Spleen (tissue), 11 donors: ENCODE results near the gene ZNF609. TPM values are rescaled to one million over a fixed set of nuclear protein-coding genes. Genes with fewer than 3 reads are reported as not detected.

Source experiments
- DNase-seq: peaks from one replicate; pipeline ENCODE4 v3.0.0-alpha.2; 2020
- H3K27ac ChIP-seq, 8 donors: fragments of 200-600 bp; sonication (generic) in 7 of 8; 1 replicate in 4 of 8; 2 replicates in 4 of 8; pipeline versions ENCODE4 v1.5.0 to v1.8.0; 2016 to 2021; ENCODE audit warnings: inconsistent platforms in 4 of 8, mild to moderate bottlenecking in 4 of 8, moderate library complexity in 1 of 8
- H3K27me3 ChIP-seq, 7 donors: fragments of 200-600 bp; sonication (generic) in 6 of 7; replicated peaks in 1 of 7; 1 replicate in 4 of 7; 2 replicates in 3 of 7; pipeline versions ENCODE4 v1.5.0 to v1.8.0; 2016 to 2021; ENCODE audit warnings: inconsistent platforms in 3 of 7, mild to moderate bottlenecking in 1 of 7
- H3K36me3 ChIP-seq, 6 donors: fragments of 200-600 bp; sonication (generic) in 5 of 6; 1 replicate in 4 of 6; 2 replicates in 2 of 6; pipeline versions ENCODE4 v1.5.0 to v1.8.0; 2016 to 2021; ENCODE audit warnings: inconsistent platforms in 2 of 6
- H3K4me1 ChIP-seq, 6 donors: fragments of 200-600 bp; sonication (generic) in 5 of 6; 1 replicate in 3 of 6; 2 replicates in 3 of 6; pipeline versions ENCODE4 v1.5.0 to v1.8.0; 2016 to 2021; ENCODE audit warnings: inconsistent platforms in 3 of 6
- H3K4me3 ChIP-seq, 8 donors: fragments of 200-600 bp; sonication (generic) in 7 of 8; 1 replicate in 4 of 8; 2 replicates in 4 of 8; pipeline versions ENCODE4 v1.5.0 to v1.8.0; 2016 to 2021; ENCODE audit warnings: inconsistent platforms in 4 of 8, mild to moderate bottlenecking in 4 of 8, moderate library complexity in 2 of 8
- H3K9me3 ChIP-seq, 8 donors: fragments of 200-600 bp; sonication (generic) in 7 of 8; 1 replicate in 4 of 8; 2 replicates in 4 of 8; pipeline versions ENCODE4 v1.5.0 to v1.8.0; 2016 to 2021; ENCODE audit warnings: inconsistent platforms in 4 of 8
- CTCF ChIP-seq, 11 experiments: fragments of 200-600 bp in 7 of 11; fragments of 450-650 bp in 4 of 11; sonication (generic) in 4 of 11; IDR thresholded peaks in 8 of 11; conservative IDR thresholded peaks in 3 of 11; 1 replicate in 7 of 11; 2 replicates in 4 of 11; pipeline versions ENCODE4 v1.4.0 to v1.8.0; 2016 to 2021; ENCODE audit warnings: antibody characterized with exemption in 11 of 11, inconsistent platforms in 4 of 11, mild to moderate bottlenecking in 1 of 11
- POLR2A ChIP-seq, 3 donors: fragments of 450-650 bp; IDR thresholded peaks; one replicate each; pipeline ENCODE4 v1.5.1; 2017; ENCODE audit warnings: antibody characterized with exemption in 3 of 3, mild to moderate bottlenecking in 1 of 3
- POLR2AphosphoS5 ChIP-seq, 3 donors: sonication (generic); formaldehyde crosslinking; IDR thresholded peaks; one replicate each; pipeline ENCODE4 v1.5.1; 2017; ENCODE audit warnings: antibody characterized with exemption in 3 of 3
- WGBS, 5 donors: extraction: QIAGEN DNeasy Blood & Tissue Kit in 3 of 5; methylation state at CpG; one replicate each; pipeline versions ENCODE4 v1.1.5 to v1.1.7; 2013 to 2018; 5-methylcytosine and 5-hydroxymethylcytosine counted together
- intact Hi-C: fragments of 100-400 bp; cut with DNase I; formaldehyde crosslinking; loops from one replicate; pipeline ENCODE4 v1.15.0; 2023; ENCODE audit warnings: low total_unique reads
- polyA plus RNA-seq, 3 donors: library from polyadenylated mRNA; stranded (reverse); fragments of 200-250 nt; gene quantifications; one replicate each; pipeline ENCODE4 v1.2.1, GENCODE V29; 2013
- total RNA-seq, 7 donors: library from RNA; depleted of rRNA in 3 of 7; stranded (reverse); fragments of >200 nt in 3 of 7; fragmentation: NEBNext Ultra II Directional in 4 of 7; extraction: Animal tissue kit (Norgen Biotek cat#: 25700) in 4 of 7; gene quantifications; one replicate each; pipeline versions ENCODE4 v1.1.0 to v1.2.1, GENCODE V29; 2016 to 2021
- donor health status: healthy with polysubstance abuse.
- donor health status: DM: no; HTN: no; CAD: no; lungs with moderate emphysema.
- donor health status: DM: no; HTN: no; CAD: no.
- donor health status: Bipolar disorder and iron deficiency.
- donor health status: healthy.
- donor health status: DM: no; HTN: no; CAD: no.
- donor health status: DM: yes; HTN: yes; CAD: no.

Gene ZNF609
- total and polyA plus RNA-seq, 10 donors: 2.4 to 55.7 (median 38.8) TPM

DNA sequence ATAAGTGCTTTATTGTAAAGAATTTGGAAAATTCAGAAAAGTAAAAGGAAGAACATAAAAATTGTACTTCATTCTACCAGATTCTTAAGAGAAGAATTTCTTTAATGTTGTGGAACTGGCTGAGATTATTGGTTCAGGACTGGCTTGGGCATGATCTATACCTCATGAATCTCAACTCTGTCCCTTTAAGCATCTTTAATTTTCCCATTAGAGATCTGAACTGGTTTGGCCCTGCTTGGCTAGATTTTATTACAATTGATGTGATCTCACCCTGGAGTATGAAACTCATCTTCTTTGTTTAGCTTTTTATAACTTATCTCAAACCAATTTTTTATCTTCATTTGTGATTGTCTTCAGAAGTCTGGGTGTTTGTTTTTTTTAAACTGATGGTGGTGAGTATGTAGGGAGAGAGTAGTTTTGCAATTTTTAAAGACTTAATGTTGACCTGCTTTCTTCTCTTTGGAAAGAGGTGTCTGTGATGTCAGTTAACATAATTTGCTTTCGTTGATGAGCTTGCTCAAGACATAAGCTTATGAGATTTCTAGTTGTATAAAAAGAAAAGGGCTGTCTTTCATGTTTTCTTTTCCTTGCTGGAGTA lies 61.9 kb downstream of the ZNF609 start:
- WGBS, 5 donors: 44 to 75% (median 60%) methylated on average over 1 of the region's 1 CpG
- Histone ChIP-seq H3K36me3 (peaks cover 0 to 5% (median 0%) of the 10 kb centered on the region in 6 donors), H3K9me3 (no peaks in the 10 kb centered on the region), H3K4me1 (peaks cover 0 to 49% (median 16%) of the 10 kb centered on the region in 6 donors), H3K27me3 (no peaks in the 10 kb centered on the region), H3K27ac (peak overlapping the region in 3 of 8 donors; percentile 39 to 49 (median 48)), H3K4me3 (no peak overlapping the region)
- TF ChIP-seq CTCF (IDR thresholded peaks at IDR 0.05 in 8 of 11, conservative IDR thresholded peaks at IDR 0.05 in 3 of 11): no peak
- no peak for TF ChIP-seq POLR2AphosphoS5 (IDR thresholded peaks at IDR 0.05)
- no peak for TF ChIP-seq POLR2A (IDR thresholded peaks at IDR 0.05)
- intact Hi-C loops: no loop called here
- no peak for DNase-seq

GRCh38 chr15:64523240-64523639 lies 62.9 kb downstream of the ZNF609 start:
- WGBS, 5 donors: 96 to 99% (median 97%) methylated on average over 5 of the region's 5 CpGs
- DNase-seq: no peak
- intact Hi-C loops: no loop called here
- H3K9me3 ChIP-seq: no peaks in the 10 kb centered on the region
- no peak for TF ChIP-seq CTCF (IDR thresholded peaks at IDR 0.05 in 8 of 11, conservative IDR thresholded peaks at IDR 0.05 in 3 of 11)
- TF ChIP-seq POLR2AphosphoS5 (IDR thresholded peaks at IDR 0.05): no peak
- no peak for TF ChIP-seq POLR2A (IDR thresholded peaks at IDR 0.05)
- peaks cover 0 to 57% (median 18%) of the 10 kb centered on the region in 6 donors for H3K4me1 ChIP-seq
- H3K27me3 ChIP-seq: no peaks in the 10 kb centered on the region
- no peak overlapping the region for H3K4me3 ChIP-seq
- H3K36me3 ChIP-seq: peaks cover 0 to 5% (median 0%) of the 10 kb centered on the region in 6 donors
- no peak overlapping the region for H3K27ac ChIP-seq

GRCh38 chr15:64524778-64525177 lies 64.4 kb downstream of the ZNF609 start:
- intact Hi-C loops: no loop called here
- TF ChIP-seq POLR2AphosphoS5 (IDR thresholded peaks at IDR 0.05) (no peak), CTCF (IDR thresholded peaks at IDR 0.05 in 8 of 11, conservative IDR thresholded peaks at IDR 0.05 in 3 of 11) (no peak), POLR2A (IDR thresholded peaks at IDR 0.05) (no peak)
- Histone ChIP-seq H3K36me3 (peaks cover 0 to 18% (median 0%) of the 10 kb centered on the region in 6 donors), H3K27me3 (no peaks in the 10 kb centered on the region), H3K9me3 (no peaks in the 10 kb centered on the region), H3K4me1 (peaks cover 0 to 49% (median 18%) of the 10 kb centered on the region in 6 donors), H3K4me3 (no peak overlapping the region), H3K27ac (no peak overlapping the region)
- 90 to 97% (median 97%) methylated on average over 1 of the region's 1 CpG for WGBS, 5 donors
- DNase-seq: no peak

GRCh38 chr15:64525828-64526530 lies 65.6 kb downstream of the ZNF609 start:
- no peak for DNase-seq
- Histone ChIP-seq H3K4me1 (peaks cover 0 to 38% (median 22%) of the 10 kb centered on the region in 6 donors), H3K27ac (no peak overlapping the region), H3K9me3 (no peaks in the 10 kb centered on the region), H3K4me3 (no peak overlapping the region), H3K36me3 (peaks cover 0 to 16% (median 0%) of the 10 kb centered on the region in 6 donors), H3K27me3 (no peaks in the 10 kb centered on the region)
- WGBS, 5 donors: 89 to 94% (median 93%) methylated on average over 8 of the region's 8 CpGs
- intact Hi-C loops: no loop called here
- TF ChIP-seq CTCF (IDR thresholded peaks at IDR 0.05 in 8 of 11, conservative IDR thresholded peaks at IDR 0.05 in 3 of 11): no peak
- TF ChIP-seq POLR2A (IDR thresholded peaks at IDR 0.05): no peak
- no peak for TF ChIP-seq POLR2AphosphoS5 (IDR thresholded peaks at IDR 0.05)
